ENCODE results near the gene FMN1.

FMN1 gene

GRCh38 chr15:32817577-32817976 is 376.9 kb downstream of the FMN1 start:
- DNase-seq, result no peak

- DNase-seq, result no peak
Observed at GRCh38 chr15:32807331-32807730, 387.2 kb downstream of the FMN1 start.

GRCh38 chr15:32803631-32804030 is 390.9 kb downstream of the FMN1 start:
- DNase-seq, result peak; percentile 44

- DNase-seq, result peak; percentile 97
Observed at GRCh38 chr15:32802286-32802936, 392.1 kb downstream of the FMN1 start.

GRCh38 chr15:32799936-32800535 is 394.5 kb downstream of the FMN1 start:
- DNase-seq, result no peak

- DNase-seq, result no peak
Observed at GRCh38 chr15:32796856-32797255, 397.7 kb downstream of the FMN1 start.

GRCh38 chr15:32794973-32795372 is 399.5 kb downstream of the FMN1 start:
- no peak for DNase-seq

GRCh38 chr15:32792436-32792835 is 402.1 kb downstream of the FMN1 start:
- DNase-seq, result no peak

GRCh38 chr15:32790352-32790999 is 404.0 kb downstream of the FMN1 start:
- peak; percentile 79 for DNase-seq

GRCh38 chr15:32787949-32788348 is 406.6 kb downstream of the FMN1 start:
- DNase-seq, result no peak

- peak; percentile 53 for DNase-seq
Observed at GRCh38 chr15:32786906-32787305, 407.6 kb downstream of the FMN1 start.

- DNase-seq, result peak; percentile 48
Observed at GRCh38 chr15:32784581-32784980, 409.9 kb downstream of the FMN1 start.

- peak; percentile 47 for DNase-seq
Observed at GRCh38 chr15:32781781-32782180, 412.7 kb downstream of the FMN1 start.

GRCh38 chr15:32778391-32779176 is 415.9 kb downstream of the FMN1 start:
- peak; percentile 47 for DNase-seq

GRCh38 chr15:32775103-32775502 is 419.4 kb downstream of the FMN1 start:
- DNase-seq, result no peak

GRCh38 chr15:32774022-32774421 is 420.5 kb downstream of the FMN1 start:
- DNase-seq, result peak; percentile 98

GRCh38 chr15:32767236-32767635 is 427.3 kb downstream of the FMN1 start:
- no peak for DNase-seq

- no peak for DNase-seq
Observed at GRCh38 chr15:32766101-32766500, 428.4 kb downstream of the FMN1 start.

GRCh38 chr15:32765236-32765635 is 429.3 kb downstream of the FMN1 start:
- DNase-seq, result no peak

- DNase-seq, result no peak
Observed at GRCh38 chr15:32763295-32763694, 431.2 kb downstream of the FMN1 start.

GRCh38 chr15:32757426-32757825 is 437.1 kb downstream of the FMN1 start:
- DNase-seq, result no peak

GRCh38 chr15:32750979-32751378 is 443.5 kb downstream of the FMN1 start:
- DNase-seq, result no peak

GRCh38 chr15:32747921-32748342 is 446.6 kb downstream of the FMN1 start:
- peak; percentile 86 for DNase-seq
